WI38 (cell line): ENCODE measurements around the gene PRKAG3.

ENCODE experiments used
- H3K4me3 ChIP-seq: 2 replicates; pipeline ENCODE4 v1.5.1; 2011; ENCODE audit warnings: low read depth, mild to moderate bottlenecking, control low read depth, low read length
- CTCF ChIP-seq: IDR thresholded peaks from 2 replicates; pipeline ENCODE4 v1.5.1; 2012; ENCODE audit warnings: low read depth, mild to moderate bottlenecking, control low read depth, low read length

Gene PRKAG3

GRCh38 chr2:218805627-218806026, 26.0 kb downstream of the PRKAG3 start:
- no peak for TF ChIP-seq CTCF

GRCh38 chr2:218804817-218805216, 26.8 kb downstream of the PRKAG3 start:
- TF ChIP-seq CTCF: no peak

More at GRCh38 chr2:218805627-218806026, 26.0 kb downstream of the PRKAG3 start:
- no peak overlapping the region for H3K4me3 ChIP-seq

GRCh38 chr2:218802386-218802994, 29.1 kb downstream of the PRKAG3 start:
- TF ChIP-seq CTCF: no peak
- no peak overlapping the region for H3K4me3 ChIP-seq

More at GRCh38 chr2:218804817-218805216, 26.8 kb downstream of the PRKAG3 start:
- no peak overlapping the region for H3K4me3 ChIP-seq

GRCh38 chr2:218799990-218800389, 31.6 kb downstream of the PRKAG3 start:
- TF ChIP-seq CTCF: no peak
- H3K4me3 ChIP-seq: no peak overlapping the region

GRCh38 chr2:218798767-218799504, 32.7 kb downstream of the PRKAG3 start:
- no peak for TF ChIP-seq CTCF
- no peak overlapping the region for H3K4me3 ChIP-seq

GRCh38 chr2:218796691-218797090, 34.9 kb downstream of the PRKAG3 start:
- TF ChIP-seq CTCF: no peak
- H3K4me3 ChIP-seq: no peak overlapping the region

- H3K4me3 ChIP-seq: no peak overlapping the region
- no peak for TF ChIP-seq CTCF
Observed at GRCh38 chr2:218792433-218792832, 39.2 kb downstream of the PRKAG3 start.
